C4-2B (cell line): ENCODE measurements around the gene PPEF2.

ENCODE experiments used
- ZFX ChIP-seq: fragments of 450-650 bp; IDR thresholded peaks from 2 replicates; pipeline ENCODE4 v1.6.1; 2017
- TF ChIP-seq, protein P1 (sequence below): fragments of 450-650 bp; conservative IDR thresholded peaks from 2 replicates; pipeline ENCODE4 v1.5.1; 2017; ENCODE audit warnings: mild to moderate bottlenecking

DNA sequence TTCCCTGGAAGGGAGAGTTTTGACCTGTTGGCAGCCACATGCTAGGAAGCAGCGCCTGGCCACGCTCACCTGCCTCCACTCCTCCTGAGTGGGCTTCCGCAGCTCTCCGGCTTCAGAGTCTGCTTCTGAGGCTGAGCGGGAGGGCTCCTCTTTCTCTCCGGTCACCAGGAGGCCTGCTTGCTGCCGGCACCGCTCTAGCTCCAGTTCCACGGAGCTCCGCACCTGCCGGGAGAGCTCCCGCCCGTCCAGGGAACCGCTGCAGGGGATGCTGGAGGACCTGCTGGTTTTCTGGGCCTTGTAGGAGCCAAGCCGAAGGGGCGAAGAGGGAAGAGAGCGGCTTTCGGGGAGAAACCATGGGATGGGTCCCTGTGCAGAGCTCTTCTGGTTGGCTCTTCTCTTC is 26.0 kb downstream of the PPEF2 start:
- TF ChIP-seq, protein P1, sequence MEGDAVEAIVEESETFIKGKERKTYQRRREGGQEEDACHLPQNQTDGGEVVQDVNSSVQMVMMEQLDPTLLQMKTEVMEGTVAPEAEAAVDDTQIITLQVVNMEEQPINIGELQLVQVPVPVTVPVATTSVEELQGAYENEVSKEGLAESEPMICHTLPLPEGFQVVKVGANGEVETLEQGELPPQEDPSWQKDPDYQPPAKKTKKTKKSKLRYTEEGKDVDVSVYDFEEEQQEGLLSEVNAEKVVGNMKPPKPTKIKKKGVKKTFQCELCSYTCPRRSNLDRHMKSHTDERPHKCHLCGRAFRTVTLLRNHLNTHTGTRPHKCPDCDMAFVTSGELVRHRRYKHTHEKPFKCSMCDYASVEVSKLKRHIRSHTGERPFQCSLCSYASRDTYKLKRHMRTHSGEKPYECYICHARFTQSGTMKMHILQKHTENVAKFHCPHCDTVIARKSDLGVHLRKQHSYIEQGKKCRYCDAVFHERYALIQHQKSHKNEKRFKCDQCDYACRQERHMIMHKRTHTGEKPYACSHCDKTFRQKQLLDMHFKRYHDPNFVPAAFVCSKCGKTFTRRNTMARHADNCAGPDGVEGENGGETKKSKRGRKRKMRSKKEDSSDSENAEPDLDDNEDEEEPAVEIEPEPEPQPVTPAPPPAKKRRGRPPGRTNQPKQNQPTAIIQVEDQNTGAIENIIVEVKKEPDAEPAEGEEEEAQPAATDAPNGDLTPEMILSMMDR, result no peak
- TF ChIP-seq ZFX, result no peak
